Measurements from ENCODE around the gene GNG2. TPM values are rescaled to one million over a fixed set of nuclear protein-coding genes. Genes with fewer than 3 reads are reported as not detected.
A peak's percentile ranks its signal among the peaks of the same experiment; 100 is the strongest.

GNG2 gene
- total and polyA plus RNA-seq, 2 of the 8 experiments (the other 6 are each of a cell fraction or from before 2014, with no cell fraction given): 8.2 to 17.9 TPM

- peak within 1 kb of the TSS; percentile 94 for H2AFZ ChIP-seq (ENCODE audit: low read length)
- TF ChIP-seq SIN3A (conservative IDR thresholded peaks at IDR 0.05 in 1 of 2, IDR thresholded peaks at IDR 0.05 in 1 of 2; ENCODE audit: low read depth in 1 of 2, low read length in 2 of 2): peak; percentile 27 to 81; a peak in 2 of 4 replicates
- peak; percentile 58 for TF ChIP-seq RBBP5 (IDR thresholded peaks at IDR 0.05; ENCODE audit: borderline replicate concordance, low read depth, low read length)
- TF ChIP-seq TAF1 (IDR thresholded peaks at IDR 0.05; ENCODE audit: low read depth, low read length): peak; percentile 92
- TF ChIP-seq SAP30 (IDR thresholded peaks at IDR 0.05; ENCODE audit: insufficient read depth, insufficient replicate concordance, low read length): peak; percentile 46
- no peak for TF ChIP-seq GTF2F1 (IDR thresholded peaks at IDR 0.05; ENCODE audit: borderline replicate concordance, low read depth, low read length)
- peak; percentile 77 to 96 for TF ChIP-seq POLR2A (IDR thresholded peaks at IDR 0.05; ENCODE audit: control extremely low read depth in 1 of 2, low read depth in 2 of 2, low read length in 2 of 2)
- TF ChIP-seq E2F6 (IDR thresholded peaks at IDR 0.05): peak; percentile 48
- no peak for TF ChIP-seq TCF12 (IDR thresholded peaks at IDR 0.05; ENCODE audit: low read depth, low read length)
- TF ChIP-seq CREB1 (IDR thresholded peaks at IDR 0.05): peak; percentile 97
- TF ChIP-seq KDM5A (IDR thresholded peaks at IDR 0.05; ENCODE audit: low read length): peak; percentile 80
Observed at GRCh38 chr14:51989293-51990234, 129.2 kb downstream of the GNG2 start, which contains the start of gene RTRAF. Gene RTRAF (plus strand): TSS chr14:51989546. CDS start chr14:51989640, 94 bp downstream.

More at GRCh38 chr14:51989293-51990234, 129.2 kb downstream of the GNG2 start, which contains the start of gene RTRAF:
- H3K4me1 ChIP-seq (replicated peaks in 1 of 4; ENCODE audit: control insufficient read depth in 3 of 4, insufficient read depth in 4 of 4, low read length in 3 of 4): peaks cover 0 to 2% (median 0%) of the 10 kb centered on the region in 4 experiments; a peak in 2 of 7 replicates
- H3K27me3 ChIP-seq (replicated peaks in 1 of 4; ENCODE audit: control insufficient read depth in 3 of 4, extremely low read depth in 1 of 4, insufficient read depth in 3 of 4, low read length in 3 of 4): no peaks in the 10 kb centered on the region; a peak in 1 of 7 replicates
- peak within 1 kb of the TSS; percentile 85 for H3K27ac ChIP-seq (ENCODE audit: low read depth, low read length)
- peak within 1 kb of the TSS; percentile 89 for H4K5ac ChIP-seq (ENCODE audit: insufficient read length, low read depth, low read length)
- peak within 1 kb of the TSS; percentile 84 to 88 for H3K4me2 ChIP-seq (ENCODE audit: insufficient read depth in 1 of 2, low read depth in 2 of 2, low read length in 2 of 2)
- ChIA-PET CTCF (ENCODE audit: partially characterized antibody) (interaction anchor here (1.0 to 1.8 kb wide), 2 partner anchors 9 to 26 kb away, joined by 3 to 5 read pairs; no protein-coding TSS in a partner anchor), POLR2A (ENCODE audit: partially characterized antibody) (interaction anchor here (0.8 to 1.5 kb wide), 4 partner anchors 11 to 210 kb away, joined by 3 to 6 read pairs (median 4); partner anchors contain the start of gene NID2)
- no peaks in the 10 kb centered on the region for H3K79me1 ChIP-seq (ENCODE audit: low read depth, low read length)
- WGBS, 2 experiments (ENCODE audit: extremely low coverage in 1 of 2, insufficient coverage in 1 of 2, insufficient read length in 1 of 2, insufficient replicate concordance in 2 of 2, low coverage in 1 of 2, low lambda C conversion rate in 2 of 2, missing lambda C conversion rate in 1 of 2): 1% methylated on average over 69 of the region's 72 CpGs; no CpG with 5 or more reads in 1 of the 2 experiments
- peak within 1 kb of the TSS; percentile 59 for H3K56ac ChIP-seq (replicated peaks; ENCODE audit: insufficient read length, low read depth, low read length)
- FAIRE-seq (no peak), DNase-seq (ENCODE audit: low read depth in 1 of 2, low spot score in 2 of 2) (peak; percentile 68 to 91)
- peaks cover 4 to 6% of the 10 kb centered on the region in 2 experiments for H4K20me1 ChIP-seq (replicated peaks in 1 of 2; ENCODE audit: control insufficient read depth in 1 of 2, insufficient read depth in 2 of 2, low read length in 2 of 2)
- peaks cover 5 to 28% (median 17%) of the 10 kb centered on the region in 4 experiments; a peak in 6 of 8 replicates for H3K36me3 ChIP-seq (ENCODE audit: control insufficient read depth in 2 of 4, insufficient read depth in 4 of 4, low read length in 3 of 4)
- peak within 1 kb of the TSS; percentile 55; the same call in 1 of the 2 replicates for H3K18ac ChIP-seq (ENCODE audit: extremely low read depth, low read length)
- H4K8ac ChIP-seq (ENCODE audit: extremely low read depth, insufficient read depth, low read length): peak within 1 kb of the TSS; percentile 93
- peak within 1 kb of the TSS; percentile 86 to 94 (median 92) for H3K9ac ChIP-seq (replicated peaks in 1 of 4; ENCODE audit: extremely low read depth in 1 of 4, low read depth in 3 of 4, low read length in 3 of 4)
- peak within 1 kb of the TSS; percentile 94 to 97 (median 97) for H3K4me3 ChIP-seq (ENCODE audit: extremely low read depth in 1 of 4, insufficient read depth in 2 of 4, low read depth in 3 of 4, low read length in 4 of 4)
- H3K14ac ChIP-seq (ENCODE audit: insufficient read length): peak within 1 kb of the TSS; percentile 12
- H2BK20ac ChIP-seq (ENCODE audit: low read length): no peak within 1 kb of the TSS
- no peak within 1 kb of the TSS; the same call in 1 of the 2 replicates for H2BK12ac ChIP-seq (ENCODE audit: low read depth, low read length)
- peaks cover 11 to 45% of the 10 kb centered on the region in 2 experiments for H3K79me2 ChIP-seq (ENCODE audit: control insufficient read depth in 1 of 2, insufficient read depth in 2 of 2, low read length in 2 of 2)
- H3K9me3 ChIP-seq (ENCODE audit: insufficient read depth in 2 of 2, low read depth in 1 of 2, low read length in 1 of 2): no peaks in the 10 kb centered on the region
- peak within 1 kb of the TSS; percentile 69 for H3K4ac ChIP-seq (replicated peaks; ENCODE audit: insufficient read length, low read depth, low read length)
- peaks cover 11% of the 10 kb centered on the region for H3K23me2 ChIP-seq (ENCODE audit: low read depth, low read length)
- H2BK15ac ChIP-seq (ENCODE audit: low read length): 0 out of 2 replicates have a peak within 1 kb of the TSS, but pooled peaks have one; percentile 12
- H4K91ac ChIP-seq (replicated peaks; ENCODE audit: insufficient read length, low read length): peak within 1 kb of the TSS; percentile 34
- H3K23ac ChIP-seq (ENCODE audit: insufficient read length): no peak within 1 kb of the TSS
- H2AK5ac ChIP-seq (ENCODE audit: low read depth, low read length): no peak within 1 kb of the TSS; the same call in 1 of the 2 replicates
- peak within 1 kb of the TSS; percentile 87 for H2BK5ac ChIP-seq (ENCODE audit: low read depth, low read length)
- H2BK120ac ChIP-seq (replicated peaks; ENCODE audit: low read depth, low read length): peak within 1 kb of the TSS; percentile 28
